IPS DF 6.9 (cell line): ENCODE data around the gene ALDH16A1.
A peak's percentile ranks its signal among the peaks of the same experiment; 100 is the strongest.

Source experiments
- DNase-seq: peaks from one replicate; pipeline ENCODE4 v3.0.0-alpha.2; 2013; ENCODE audit warnings: low read depth, low spot score
- H3K27ac ChIP-seq: one replicate; pipeline ENCODE4 v1.5.1; 2013; ENCODE audit warnings: low read length, control low read depth
- H3K27me3 ChIP-seq: 2 replicates; pipeline ENCODE4 v1.6.1; 2013; ENCODE audit warnings: mild to moderate bottlenecking, low read length; ENCODE audit not compliant: control insufficient read depth, insufficient read depth
- H3K36me3 ChIP-seq: 2 replicates; pipeline ENCODE4 v1.6.1; 2013; ENCODE audit warnings: low read length; ENCODE audit not compliant: control insufficient read depth, insufficient read depth
- H3K4me1 ChIP-seq: 2 replicates; pipeline ENCODE4 v1.6.1; 2013; ENCODE audit warnings: low read length; ENCODE audit not compliant: control insufficient read depth, insufficient read depth
- H3K4me3 ChIP-seq: 2 replicates; pipeline ENCODE4 v1.5.1; 2013; ENCODE audit warnings: mild to moderate bottlenecking, low read length
- H3K9me3 ChIP-seq: 2 replicates; pipeline ENCODE4 v1.6.1; 2013; ENCODE audit warnings: low read length, inconsistent platforms; ENCODE audit not compliant: control insufficient read depth, insufficient read depth
- WGBS: extraction: QIAGEN DNeasy Blood & Tissue Kit; methylation state at CpG from one replicate; pipeline ENCODE4 v1.1.7; 2013; ENCODE audit warnings: mixed read lengths, missing lambda C conversion rate; ENCODE audit not compliant: insufficient read length, insufficient coverage; 5-methylcytosine and 5-hydroxymethylcytosine counted together

The ALDH16A1 gene

DNA sequence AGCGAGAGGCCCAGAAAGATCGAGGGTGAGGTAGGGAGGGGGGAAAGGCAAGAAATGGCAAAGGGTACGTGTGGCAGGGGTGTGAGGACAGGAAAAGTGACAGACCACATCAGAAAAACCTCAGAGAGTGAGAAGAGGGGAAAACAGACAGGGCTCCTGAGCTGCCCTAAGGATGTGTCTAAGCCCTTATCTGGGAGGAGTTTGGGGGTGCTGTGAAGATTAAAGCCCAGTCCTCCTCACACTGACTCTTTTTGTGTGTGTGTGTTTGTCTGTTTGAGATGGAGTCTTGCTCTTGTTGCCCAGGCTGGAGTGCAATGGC is 29.1 kb upstream of the ALDH16A1 start:
- Histone ChIP-seq H3K27me3 (peaks cover 24% of the 10 kb centered on the region), H3K27ac (no peak overlapping the region), H3K4me1 (peaks cover 13% of the 10 kb centered on the region), H3K9me3 (no peaks in the 10 kb centered on the region), H3K4me3 (no peak overlapping the region), H3K36me3 (no peaks in the 10 kb centered on the region)
- DNase-seq = no peak
- no CpG with 5 or more reads among the region's 3 CpGs for WGBS

DNA sequence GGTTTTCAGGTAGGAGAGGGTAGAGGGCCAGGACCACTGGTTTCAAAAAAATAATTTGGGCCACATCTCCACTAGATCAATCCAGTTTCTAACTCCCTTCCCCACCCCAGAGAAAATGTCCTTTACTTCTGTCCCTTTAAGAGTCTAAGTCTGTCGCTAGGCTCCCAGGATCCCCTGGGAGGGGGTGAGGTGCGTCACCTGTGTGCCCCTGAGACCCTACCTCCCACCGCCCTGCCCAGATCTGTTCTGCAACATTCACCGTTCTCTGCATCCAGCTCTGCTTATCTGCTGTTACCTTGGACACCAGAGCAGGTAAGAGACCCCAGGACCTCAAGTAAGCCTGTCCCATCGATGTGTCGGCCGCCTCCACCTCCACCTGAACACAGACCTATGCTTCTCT is 27.8 kb upstream of the ALDH16A1 start, which contains the start of gene GFY:
Gene GFY, plus strand, starts transcription at position 211 of the 400 bp plus-strand sequence. CDS start 1,043 bp downstream, outside the sequence.
- Histone ChIP-seq H3K4me3 (peak within 1 kb of the TSS; percentile 2; the same call in 1 of the 2 replicates), H3K36me3 (no peaks in the 10 kb centered on the region), H3K27ac (no peak within 1 kb of the TSS), H3K9me3 (no peaks in the 10 kb centered on the region), H3K27me3 (peaks cover 24% of the 10 kb centered on the region), H3K4me1 (peaks cover 13% of the 10 kb centered on the region)
- WGBS = no CpG with 5 or more reads among the region's 7 CpGs
- no peak for DNase-seq

DNA sequence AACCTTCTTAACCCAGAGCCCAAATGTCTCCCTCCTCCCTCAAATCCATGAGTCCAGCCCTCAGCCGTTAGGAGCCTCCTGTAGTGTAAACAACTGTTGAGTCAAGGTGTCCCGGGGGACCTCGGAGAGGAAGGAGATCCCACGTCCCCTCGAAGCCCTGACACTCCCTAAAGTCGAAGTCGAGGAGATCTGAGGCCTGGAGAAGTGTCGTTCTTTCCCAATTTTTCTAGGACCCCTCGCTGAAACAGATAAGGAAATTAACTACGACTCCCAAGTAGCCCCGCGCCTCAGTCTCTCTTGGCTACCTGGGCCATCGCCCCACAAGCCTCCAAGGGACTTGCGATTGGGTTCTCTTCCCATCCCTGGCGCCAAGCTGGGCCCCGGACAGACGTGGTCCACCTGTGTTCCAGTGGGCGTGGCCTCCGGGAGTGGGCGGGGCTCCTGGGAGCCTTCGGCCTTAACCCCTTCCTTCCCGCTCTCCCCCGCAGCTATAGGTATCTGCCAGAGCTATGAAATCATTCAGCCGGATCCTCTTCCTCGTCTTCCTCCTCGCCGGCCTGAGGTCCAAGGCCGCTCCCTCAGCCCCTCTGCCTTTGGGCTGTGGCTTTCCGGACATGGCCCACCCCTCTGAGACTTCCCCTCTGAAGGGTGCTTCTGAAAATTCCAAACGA is 27.0 kb upstream of the ALDH16A1 start:
- Histone ChIP-seq H3K4me1 (peaks cover 15% of the 10 kb centered on the region), H3K36me3 (no peaks in the 10 kb centered on the region), H3K27me3 (peaks cover 24% of the 10 kb centered on the region), H3K27ac (no peak overlapping the region), H3K4me3 (peak overlapping the region; percentile 2; the same call in 1 of the 2 replicates), H3K9me3 (no peaks in the 10 kb centered on the region)
- peak; percentile 85 for DNase-seq
- WGBS = no CpG with 5 or more reads among the region's 30 CpGs

DNA sequence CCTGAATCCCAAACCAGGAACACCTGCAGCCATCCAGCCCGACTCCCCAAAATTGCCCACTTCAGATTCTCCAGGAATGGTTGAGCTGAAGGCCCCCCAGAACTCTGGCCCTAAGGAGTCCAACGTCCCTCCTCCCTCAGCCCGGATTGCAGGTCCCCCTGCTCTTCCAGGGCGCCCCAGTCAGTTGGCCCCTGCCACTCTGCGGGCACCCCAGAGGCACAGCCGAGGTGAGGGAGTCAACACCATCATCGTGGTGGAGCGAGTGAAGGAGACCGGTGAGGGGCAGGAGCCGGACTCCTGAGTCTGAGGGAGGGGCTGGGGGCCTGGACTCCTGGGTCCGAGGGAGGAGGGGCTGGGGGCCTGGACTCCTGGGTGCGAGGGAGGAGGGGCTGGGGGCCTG is 25.7 kb upstream of the ALDH16A1 start:
- WGBS = no CpG with 5 or more reads among the region's 12 CpGs
- Histone ChIP-seq H3K27ac (no peak overlapping the region), H3K9me3 (no peaks in the 10 kb centered on the region), H3K4me3 (no peak overlapping the region), H3K4me1 (peaks cover 18% of the 10 kb centered on the region), H3K27me3 (peaks cover 18% of the 10 kb centered on the region), H3K36me3 (no peaks in the 10 kb centered on the region)
- DNase-seq = no peak

DNA sequence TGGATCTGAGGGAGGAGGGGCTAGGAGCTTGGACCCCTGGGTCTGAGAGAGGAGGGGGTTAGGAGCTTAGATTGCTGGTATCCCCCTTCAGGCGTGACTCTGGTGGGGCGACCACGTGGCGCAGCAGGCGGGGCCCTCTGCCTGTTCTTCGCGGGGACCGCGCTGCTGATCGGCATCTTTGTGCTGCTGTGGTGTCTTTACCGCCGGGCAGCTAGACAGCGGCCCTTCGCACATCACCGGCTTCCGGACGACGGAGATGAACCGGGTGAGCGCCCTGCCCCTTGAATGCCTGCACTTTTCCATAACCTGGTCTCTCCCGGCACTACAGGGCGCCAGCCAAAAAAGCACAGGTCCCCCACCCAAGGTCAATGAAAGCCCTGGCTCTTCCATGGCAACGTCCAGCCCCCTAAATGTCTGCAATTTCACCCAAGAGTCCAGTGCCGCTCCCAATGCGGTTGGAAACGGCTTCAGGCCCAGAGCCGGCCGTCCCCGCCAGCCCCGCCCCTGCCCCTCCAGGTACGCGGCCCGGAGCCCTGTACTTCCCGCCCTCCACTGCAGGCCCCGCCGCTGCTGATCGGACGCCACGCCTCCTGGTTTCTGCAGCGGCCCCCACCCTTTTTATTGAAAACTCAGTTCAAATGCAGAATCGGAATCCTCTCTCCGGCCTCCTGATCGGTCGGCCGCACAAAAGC is 25.0 kb upstream of the ALDH16A1 start:
- H3K27me3 ChIP-seq = peaks cover 12% of the 10 kb centered on the region; the same call in 1 of the 2 replicates
- no peak for DNase-seq

DNA sequence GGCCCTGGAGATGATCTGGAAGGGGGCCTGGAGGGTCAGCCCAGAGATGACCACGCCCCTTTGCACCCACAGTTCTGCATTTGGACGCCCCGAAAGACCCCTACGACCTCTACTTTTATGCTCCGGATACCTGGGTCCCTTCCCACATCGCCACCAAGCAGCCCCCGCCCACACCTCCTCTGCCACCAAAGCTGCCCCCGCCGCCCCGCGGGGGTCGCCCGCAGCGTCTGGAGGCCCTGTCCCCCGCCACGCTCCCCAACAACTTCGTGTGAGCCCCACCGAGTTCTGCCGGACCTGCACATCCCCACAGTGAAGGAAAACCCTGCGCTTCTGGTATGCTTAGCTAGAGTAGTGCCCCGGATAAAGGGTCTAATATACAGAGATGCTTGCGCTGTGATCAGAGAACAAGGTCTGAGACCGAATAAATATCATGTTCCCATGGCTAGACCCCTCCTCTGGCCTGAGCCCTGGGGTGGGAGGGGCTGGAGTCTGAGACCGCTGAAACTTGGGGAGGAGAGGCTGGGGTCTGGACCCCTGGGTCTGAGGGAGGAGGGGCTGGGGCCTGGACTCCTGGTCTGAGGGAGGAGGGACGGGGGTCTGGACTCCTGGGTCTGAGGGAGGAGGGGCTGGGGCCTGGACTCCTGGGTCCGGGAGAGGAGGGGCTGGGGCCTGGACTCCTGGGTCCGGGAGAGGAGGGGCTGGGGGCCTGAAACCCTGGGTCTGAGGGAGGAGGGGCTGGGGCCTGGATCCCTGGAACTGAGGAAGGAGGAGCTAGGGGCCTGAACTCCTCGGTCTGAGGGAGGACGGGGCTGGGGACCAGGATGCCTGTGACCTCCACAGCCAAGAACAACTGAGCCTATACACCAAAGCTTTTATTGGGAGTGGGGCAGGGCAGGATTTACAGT is 24.2 kb upstream of the ALDH16A1 start:
- peak overlapping the region; percentile 41; the same call in 1 of the 2 replicates for H3K4me3 ChIP-seq
- no CpG with 5 or more reads among the region's 29 CpGs for WGBS
- H3K4me1 ChIP-seq = peaks cover 15% of the 10 kb centered on the region
- no peak for DNase-seq
- H3K27ac ChIP-seq = no peak overlapping the region
- no peaks in the 10 kb centered on the region for H3K36me3 ChIP-seq
- H3K27me3 ChIP-seq = peaks cover 9% of the 10 kb centered on the region; the same call in 1 of the 2 replicates
- H3K9me3 ChIP-seq = no peaks in the 10 kb centered on the region

More for the DNA sequence above, 25.0 kb upstream of the ALDH16A1 start:
- no peaks in the 10 kb centered on the region for H3K36me3 ChIP-seq
- H3K4me3 ChIP-seq = peak overlapping the region; percentile 41; the same call in 1 of the 2 replicates
- peaks cover 14% of the 10 kb centered on the region for H3K4me1 ChIP-seq
- WGBS = no CpG with 5 or more reads among the region's 45 CpGs
- no peaks in the 10 kb centered on the region for H3K9me3 ChIP-seq
- H3K27ac ChIP-seq = no peak overlapping the region

DNA sequence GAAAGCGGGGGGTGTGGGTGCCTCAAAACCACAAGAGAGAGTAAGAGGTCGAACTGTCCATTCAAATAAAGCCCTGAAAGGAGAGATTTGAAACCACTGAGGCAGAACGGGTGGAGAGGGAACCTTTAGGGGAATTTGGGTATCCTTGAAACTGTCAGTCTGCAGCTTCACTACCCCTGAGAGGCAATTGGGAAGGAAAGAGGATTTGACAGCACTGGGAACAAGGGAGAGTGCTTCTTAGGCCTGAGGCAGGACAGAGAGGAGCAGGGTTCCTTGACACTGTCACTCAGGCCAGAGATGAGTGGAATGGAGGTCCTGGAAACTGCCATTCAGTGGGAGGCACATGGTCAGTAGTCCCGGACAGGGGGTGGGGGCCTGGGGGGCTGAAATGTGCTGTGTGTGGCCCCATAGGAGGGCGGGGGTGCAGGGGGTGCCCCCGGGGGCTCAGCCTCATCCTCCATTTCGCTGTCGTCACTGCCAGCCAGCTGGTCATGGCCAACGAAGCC is 22.8 kb upstream of the ALDH16A1 start:
- WGBS = no CpG with 5 or more reads among the region's 9 CpGs
- no peaks in the 10 kb centered on the region for H3K9me3 ChIP-seq
- H3K4me3 ChIP-seq = no peak overlapping the region
- H3K4me1 ChIP-seq = peaks cover 15% of the 10 kb centered on the region
- no peak overlapping the region for H3K27ac ChIP-seq
- H3K27me3 ChIP-seq = peaks cover 3% of the 10 kb centered on the region; the same call in 1 of the 2 replicates
- no peak for DNase-seq
- H3K36me3 ChIP-seq = no peaks in the 10 kb centered on the region

DNA sequence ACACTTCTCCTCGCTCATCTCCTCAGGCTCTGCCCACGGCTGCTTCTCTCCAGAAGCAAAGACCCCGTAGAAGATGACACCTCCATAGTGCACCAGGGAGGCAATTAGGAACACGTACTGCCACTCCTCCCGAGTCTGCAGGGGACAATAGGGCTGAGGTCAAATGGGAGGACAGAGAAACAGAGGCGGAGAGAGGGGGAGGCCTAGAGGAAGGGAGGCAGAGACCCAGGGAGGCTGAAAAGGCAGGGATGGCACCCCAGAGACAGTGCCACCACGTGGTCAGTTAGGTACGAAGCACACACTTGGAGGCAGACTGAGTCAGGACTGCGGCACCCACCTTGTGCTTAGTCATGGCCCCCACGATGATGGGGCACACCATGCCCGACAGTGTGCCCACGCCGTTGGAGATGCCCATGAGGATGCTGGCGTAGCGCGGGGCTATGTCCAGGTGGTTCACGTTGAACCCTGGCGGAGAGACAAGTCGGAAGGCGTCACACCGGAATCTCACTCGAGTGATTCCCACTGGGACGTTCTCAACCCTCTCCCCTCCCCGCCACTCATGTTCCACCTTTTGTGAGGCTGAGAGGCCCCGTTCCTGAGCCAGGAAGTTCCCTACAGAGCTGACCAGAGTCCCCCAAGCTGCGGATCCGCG is 22.2 kb upstream of the ALDH16A1 start:
- H3K4me1 ChIP-seq = peaks cover 14% of the 10 kb centered on the region
- H3K4me3 ChIP-seq = no peak overlapping the region
- no CpG with 5 or more reads among the region's 28 CpGs for WGBS
- DNase-seq = no peak
- H3K27me3 ChIP-seq = peaks cover 3% of the 10 kb centered on the region; the same call in 1 of the 2 replicates
- no peaks in the 10 kb centered on the region for H3K9me3 ChIP-seq
- no peaks in the 10 kb centered on the region for H3K36me3 ChIP-seq
- no peak overlapping the region for H3K27ac ChIP-seq

DNA sequence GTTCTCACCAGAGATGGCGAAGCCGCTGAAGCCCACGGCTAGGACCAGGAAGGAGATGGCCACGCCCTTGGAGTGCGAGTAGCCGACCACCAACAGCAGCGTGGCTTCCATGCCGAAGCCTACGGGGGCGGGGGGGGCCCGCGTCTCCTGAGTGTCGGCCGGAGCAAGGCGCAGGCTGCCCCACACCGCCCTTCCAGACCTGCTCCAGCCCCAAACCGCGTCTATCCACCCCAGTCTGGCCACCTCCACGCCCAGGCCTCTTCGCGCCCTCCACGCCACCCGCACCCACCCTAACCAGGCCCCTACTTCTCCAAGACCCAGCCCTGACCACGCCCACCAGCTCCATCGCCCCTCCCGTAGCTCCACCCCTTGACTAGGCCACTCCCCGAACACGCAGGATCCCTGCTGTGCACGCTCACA is 21.7 kb upstream of the ALDH16A1 start:
- no peaks in the 10 kb centered on the region for H3K36me3 ChIP-seq
- peaks cover 15% of the 10 kb centered on the region for H3K4me1 ChIP-seq
- no peak for DNase-seq
- H3K4me3 ChIP-seq = no peak overlapping the region
- no peak overlapping the region for H3K27ac ChIP-seq
- peaks cover 3% of the 10 kb centered on the region; the same call in 1 of the 2 replicates for H3K27me3 ChIP-seq
- no peaks in the 10 kb centered on the region for H3K9me3 ChIP-seq
- no CpG with 5 or more reads among the region's 29 CpGs for WGBS
